Iris pigment epithelial cell (primary cell): ENCODE data around the gene SLC36A1.

Experiments
- DNase-seq: peaks from one replicate; pipeline ENCODE4 v3.0.0-alpha.2; 2011; ENCODE audit warnings: low read depth

Gene SLC36A1

DNA sequence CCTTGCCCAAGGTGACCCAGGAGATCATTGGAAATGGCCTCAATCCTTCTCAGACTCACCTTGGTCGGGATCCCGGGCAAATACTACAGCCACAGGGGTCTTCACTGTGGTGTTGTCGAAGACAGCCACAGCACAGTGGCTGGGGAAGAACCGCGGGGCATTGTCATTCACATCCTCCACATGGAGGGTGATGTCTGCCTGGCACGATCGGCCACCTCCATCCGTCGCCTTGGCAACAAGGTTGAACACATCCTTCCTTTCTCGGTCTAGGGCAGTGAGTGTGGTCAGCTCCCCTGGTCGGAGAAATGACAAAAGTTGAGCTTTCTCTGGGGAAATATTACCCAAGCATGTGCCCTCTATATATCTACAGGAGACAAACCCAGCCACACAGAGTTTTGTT lies 86.9 kb downstream of the SLC36A1 start:
- DNase-seq = no peak

DNA sequence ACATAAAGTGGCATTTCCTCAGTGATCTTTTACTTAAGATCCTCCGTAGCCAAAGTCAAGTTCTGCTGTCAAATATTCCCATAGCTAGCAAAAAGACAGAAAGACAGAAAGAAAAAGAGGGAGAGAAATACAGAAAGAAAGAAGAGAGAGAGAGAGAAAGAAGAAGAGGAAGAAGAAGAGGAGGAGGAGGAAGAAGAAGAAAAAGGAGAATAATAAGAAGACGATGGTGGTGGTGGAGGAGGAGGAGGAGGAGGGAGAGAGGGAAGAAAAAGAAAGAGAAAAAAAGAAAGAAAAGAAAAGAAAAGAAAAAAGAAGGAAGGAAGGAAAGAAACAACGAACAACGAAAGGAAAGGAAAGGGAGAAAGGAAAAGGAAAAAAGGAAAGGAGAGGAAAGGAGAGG lies 89.6 kb downstream of the SLC36A1 start:
- no peak for DNase-seq

DNA sequence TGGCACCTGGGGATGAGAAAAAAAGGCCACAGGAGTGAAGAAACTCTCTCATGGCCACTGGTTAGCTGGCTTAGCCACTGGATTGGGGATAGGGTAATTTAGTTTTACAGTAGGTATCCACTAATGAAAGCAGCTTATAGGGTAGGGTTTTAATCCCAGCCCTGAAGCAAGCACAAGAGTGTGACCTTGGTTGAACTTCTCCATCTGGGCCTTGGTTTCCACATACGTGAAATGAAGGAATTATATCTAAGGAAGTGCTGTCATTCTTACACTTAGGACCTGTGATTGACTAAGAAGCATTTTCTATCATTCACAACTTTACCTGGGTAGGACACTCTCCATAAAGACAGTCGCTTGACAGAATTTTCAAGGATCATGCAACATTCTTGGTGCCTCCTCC lies 94.2 kb downstream of the SLC36A1 start:
- no peak for DNase-seq
